SJSA1 (cell line): ENCODE results near the gene ADAMTS2. TPM values are rescaled to one million over a fixed set of nuclear protein-coding genes. Genes with fewer than 3 reads are reported as not detected.
"Not testable (repeated sequence)": the region's sequence is repeated elsewhere in the genome, so short reads cannot be mapped to it uniquely, and the experiment has no call there.

Experiments
- DNase-seq, 2 experiments: peaks; one replicate each; pipeline ENCODE4 v3.0.0-alpha.2; 2015 to 2020; ENCODE audit warnings: low spot score in 2 of 2, low read depth in 1 of 2
- H3K27ac ChIP-seq: fragments of 250-450 bp; sonication (Bioruptor Pico); 2 replicates; pipeline ENCODE4 v1.5.1; 2020; ENCODE audit warnings: mild to moderate bottlenecking, moderate library complexity
- H3K27me3 ChIP-seq: fragments of 250-450 bp; sonication (Bioruptor Pico); replicated peaks from 2 replicates; pipeline ENCODE4 v1.5.1; 2020; ENCODE audit warnings: mild to moderate bottlenecking, moderate library complexity
- H3K36me3 ChIP-seq: fragments of 250-450 bp; sonication (Bioruptor Pico); 2 replicates; pipeline ENCODE4 v1.5.1; 2020; ENCODE audit warnings: mild to moderate bottlenecking
- H3K4me1 ChIP-seq: fragments of 250-450 bp; sonication (Bioruptor Pico); replicated peaks from 2 replicates; pipeline ENCODE4 v1.6.1; 2021; ENCODE audit warnings: mild to moderate bottlenecking
- H3K4me3 ChIP-seq: fragments of 250-450 bp; sonication (Bioruptor Pico); 2 replicates; pipeline ENCODE4 v1.5.1; 2020; ENCODE audit warnings: mild to moderate bottlenecking
- H3K9me3 ChIP-seq: fragments of 250-450 bp; sonication (Bioruptor Pico); replicated peaks from 2 replicates; pipeline ENCODE4 v1.5.1; 2020; ENCODE audit warnings: mild to moderate bottlenecking
- total RNA-seq: library from RNA; depleted of rRNA; stranded (reverse); fragments of >200 nt; shearing (Covaris generic); gene quantifications from 2 replicates; pipeline ENCODE4 v1.2.3, GENCODE V29; 2014

The ADAMTS2 gene
- total RNA-seq, 1 experiment from 2014 or later = 4.9 TPM

- no peaks in the 10 kb centered on the region for H3K27me3 ChIP-seq
- H3K27ac ChIP-seq = no peak overlapping the region
- H3K4me3 ChIP-seq = no peak overlapping the region
- peaks cover 56% of the 10 kb centered on the region for H3K9me3 ChIP-seq
- no peak for DNase-seq
- H3K4me1 ChIP-seq = no peaks in the 10 kb centered on the region
- no peaks in the 10 kb centered on the region for H3K36me3 ChIP-seq
These were observed 54.4 kb downstream of the ADAMTS2 start for GRCh38 chr5:179290681-179291540.

- peaks cover 54% of the 10 kb centered on the region for H3K9me3 ChIP-seq
- no peak for DNase-seq
- no peak overlapping the region for H3K27ac ChIP-seq
- H3K36me3 ChIP-seq = no peaks in the 10 kb centered on the region
- H3K27me3 ChIP-seq = no peaks in the 10 kb centered on the region
- H3K4me3 ChIP-seq = no peak overlapping the region
- no peaks in the 10 kb centered on the region for H3K4me1 ChIP-seq
These were observed 55.4 kb downstream of the ADAMTS2 start for GRCh38 chr5:179289756-179290385.

- no peak overlapping the region for H3K27ac ChIP-seq
- H3K9me3 ChIP-seq = peaks cover 54% of the 10 kb centered on the region
- H3K4me3 ChIP-seq = no peak overlapping the region
- H3K36me3 ChIP-seq = no peaks in the 10 kb centered on the region
- H3K27me3 ChIP-seq = no peaks in the 10 kb centered on the region
- H3K4me1 ChIP-seq = no peaks in the 10 kb centered on the region
- no peak for DNase-seq
These were observed 56.5 kb downstream of the ADAMTS2 start for GRCh38 chr5:179288809-179289185.

- no peak for DNase-seq
- no peaks in the 10 kb centered on the region for H3K4me1 ChIP-seq
- peaks cover 54% of the 10 kb centered on the region for H3K9me3 ChIP-seq
- H3K4me3 ChIP-seq = no peak overlapping the region
- H3K36me3 ChIP-seq = no peaks in the 10 kb centered on the region
- H3K27ac ChIP-seq = no peak overlapping the region
- H3K27me3 ChIP-seq = no peaks in the 10 kb centered on the region
These were observed 57.0 kb downstream of the ADAMTS2 start for GRCh38 chr5:179288101-179288808.

- Histone ChIP-seq H3K27ac (no peak overlapping the region), H3K27me3 (no peaks in the 10 kb centered on the region), H3K4me3 (no peak overlapping the region), H3K9me3 (peaks cover 54% of the 10 kb centered on the region), H3K36me3 (no peaks in the 10 kb centered on the region), H3K4me1 (no peaks in the 10 kb centered on the region)
- DNase-seq = no peak
These were observed 57.6 kb downstream of the ADAMTS2 start for GRCh38 chr5:179287631-179288030.

- H3K27me3 ChIP-seq = no peaks in the 10 kb centered on the region
- no peak for DNase-seq
- H3K36me3 ChIP-seq = no peaks in the 10 kb centered on the region
- H3K4me1 ChIP-seq = no peaks in the 10 kb centered on the region
- peaks cover 54% of the 10 kb centered on the region for H3K9me3 ChIP-seq
- no peak overlapping the region for H3K4me3 ChIP-seq
- no peak overlapping the region for H3K27ac ChIP-seq
These were observed 58.2 kb downstream of the ADAMTS2 start for GRCh38 chr5:179287071-179287470.

- H3K36me3 ChIP-seq, H3K27ac ChIP-seq, H3K4me1 ChIP-seq, H3K27me3 ChIP-seq, H3K4me3 ChIP-seq, DNase-seq: not testable (repeated sequence)
- peaks cover 54% of the 10 kb centered on the region for H3K9me3 ChIP-seq
These were observed 59.5 kb downstream of the ADAMTS2 start for GRCh38 chr5:179285776-179286162.

- Histone ChIP-seq H3K27me3 (no peaks in the 10 kb centered on the region), H3K9me3 (peaks cover 48% of the 10 kb centered on the region), H3K36me3 (no peaks in the 10 kb centered on the region), H3K4me3 (no peak overlapping the region), H3K27ac (no peak overlapping the region), H3K4me1 (no peaks in the 10 kb centered on the region)
- no peak for DNase-seq
These were observed 60.3 kb downstream of the ADAMTS2 start for GRCh38 chr5:179284751-179285631.

GRCh38 chr5:179283908-179284307 lies 61.4 kb downstream of the ADAMTS2 start:
- H3K4me3 ChIP-seq, H3K4me1 ChIP-seq, H3K36me3 ChIP-seq, H3K27me3 ChIP-seq, DNase-seq, H3K27ac ChIP-seq: not testable (repeated sequence)
- H3K9me3 ChIP-seq = peaks cover 39% of the 10 kb centered on the region

GRCh38 chr5:179281694-179282093 lies 63.6 kb downstream of the ADAMTS2 start:
- Histone ChIP-seq H3K27ac (no peak overlapping the region), H3K4me1 (peaks cover 2% of the 10 kb centered on the region), H3K9me3 (peaks cover 24% of the 10 kb centered on the region), H3K27me3 (no peaks in the 10 kb centered on the region), H3K36me3 (no peaks in the 10 kb centered on the region), H3K4me3 (no peak overlapping the region)
- DNase-seq = no peak

- DNase-seq = no peak
- no peak overlapping the region for H3K4me3 ChIP-seq
- peaks cover 15% of the 10 kb centered on the region for H3K4me1 ChIP-seq
- H3K27me3 ChIP-seq = no peaks in the 10 kb centered on the region
- no peak overlapping the region for H3K27ac ChIP-seq
- peaks cover 28% of the 10 kb centered on the region for H3K9me3 ChIP-seq
- no peaks in the 10 kb centered on the region for H3K36me3 ChIP-seq
These were observed 65.2 kb downstream of the ADAMTS2 start for GRCh38 chr5:179280095-179280490.

- H3K9me3 ChIP-seq = peaks cover 32% of the 10 kb centered on the region
- H3K4me1 ChIP-seq = peaks cover 15% of the 10 kb centered on the region
- no peak overlapping the region for H3K4me3 ChIP-seq
- H3K27me3 ChIP-seq = no peaks in the 10 kb centered on the region
- DNase-seq = no peak
- no peaks in the 10 kb centered on the region for H3K36me3 ChIP-seq
- no peak overlapping the region for H3K27ac ChIP-seq
These were observed 65.7 kb downstream of the ADAMTS2 start for GRCh38 chr5:179279347-179280094.

- H3K27me3 ChIP-seq = no peaks in the 10 kb centered on the region
- peaks cover 15% of the 10 kb centered on the region for H3K4me1 ChIP-seq
- H3K9me3 ChIP-seq = peaks cover 38% of the 10 kb centered on the region
- DNase-seq = no peak
- H3K4me3 ChIP-seq = no peak overlapping the region
- no peak overlapping the region for H3K27ac ChIP-seq
- no peaks in the 10 kb centered on the region for H3K36me3 ChIP-seq
These were observed 66.7 kb downstream of the ADAMTS2 start for GRCh38 chr5:179278546-179278945.
